HFF-Myc (cell line): ENCODE measurements around the gene CCDC174.

ENCODE experiments used
- DNase-seq: peaks from one replicate; pipeline ENCODE4 v3.0.0-alpha.2; 2011; ENCODE audit warnings: low read depth; ENCODE audit errors: extremely low read depth
- H3K4me3 ChIP-seq: replicated peaks from 2 replicates; pipeline ENCODE4 v1.5.1; 2011; ENCODE audit warnings: low read depth, mild to moderate bottlenecking, control low read depth, low read length
- CTCF ChIP-seq: IDR thresholded peaks from 2 replicates; pipeline ENCODE4 v1.5.1; 2012; ENCODE audit warnings: mild to moderate bottlenecking, low read depth, low read length, control low read depth; ENCODE audit errors: missing control alignments

The CCDC174 gene

DNA sequence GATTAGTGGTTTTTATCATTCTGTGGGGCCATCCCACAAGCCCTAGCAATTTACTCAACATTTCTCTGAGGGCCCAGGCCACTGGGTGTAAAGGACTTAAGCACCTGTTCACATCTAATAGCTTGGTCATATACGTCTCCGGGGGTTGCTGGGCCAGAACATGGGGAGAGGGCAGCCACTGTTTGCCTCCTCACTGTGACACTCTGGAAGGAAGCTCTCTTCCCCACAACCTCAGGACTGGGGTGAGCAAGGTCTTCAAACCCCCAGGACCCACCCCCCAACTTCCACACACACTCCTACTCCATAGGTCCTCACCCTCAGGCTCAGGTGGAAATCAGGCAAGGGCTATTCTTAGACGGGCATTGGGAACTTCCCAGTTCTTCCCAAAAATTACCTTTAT is 52.2 kb downstream of the CCDC174 start:
- no peak for TF ChIP-seq CTCF
- DNase-seq: no peak
- H3K4me3 ChIP-seq: no peak overlapping the region

- no peak for DNase-seq
- H3K4me3 ChIP-seq: no peak overlapping the region
- no peak for TF ChIP-seq CTCF
Measured at GRCh38 chr3:14706096-14706495, 54.5 kb downstream of the CCDC174 start.

- no peak for DNase-seq
Measured at GRCh38 chr3:14716591-14716990, 65.0 kb downstream of the CCDC174 start.

DNA sequence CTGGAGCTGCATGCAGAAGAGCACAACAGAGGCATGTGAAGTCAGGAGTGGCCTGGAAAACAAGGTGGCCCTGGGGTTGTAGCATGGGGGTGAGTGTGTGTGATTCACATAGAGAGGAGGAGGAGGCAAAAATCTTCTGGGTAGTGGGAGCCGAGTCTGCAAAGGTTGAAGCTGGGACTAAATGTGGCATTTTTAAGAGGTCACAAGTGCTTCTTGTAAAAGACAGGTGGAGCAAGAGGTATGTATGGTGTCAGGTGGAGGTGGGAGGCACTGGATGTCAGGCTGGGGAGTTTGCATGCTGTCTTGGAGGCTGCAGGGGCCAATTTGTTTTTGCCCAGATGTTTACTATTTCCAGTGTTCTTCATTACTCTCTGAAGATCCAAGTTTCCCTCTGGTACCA is 65.7 kb downstream of the CCDC174 start:
- DNase-seq: no peak
- H3K4me3 ChIP-seq: no peak overlapping the region

More at GRCh38 chr3:14716591-14716990, 65.0 kb downstream of the CCDC174 start:
- no peak for TF ChIP-seq CTCF
- H3K4me3 ChIP-seq: no peak overlapping the region

GRCh38 chr3:14718539-14718938 is 67.0 kb downstream of the CCDC174 start:
- TF ChIP-seq CTCF: no peak
- no peak for DNase-seq
- no peak overlapping the region for H3K4me3 ChIP-seq

More for the DNA sequence above, 65.7 kb downstream of the CCDC174 start:
- no peak for TF ChIP-seq CTCF

- TF ChIP-seq CTCF: no peak
- no peak overlapping the region for H3K4me3 ChIP-seq
- no peak for DNase-seq
Measured at GRCh38 chr3:14719006-14719405, 67.4 kb downstream of the CCDC174 start.

DNA sequence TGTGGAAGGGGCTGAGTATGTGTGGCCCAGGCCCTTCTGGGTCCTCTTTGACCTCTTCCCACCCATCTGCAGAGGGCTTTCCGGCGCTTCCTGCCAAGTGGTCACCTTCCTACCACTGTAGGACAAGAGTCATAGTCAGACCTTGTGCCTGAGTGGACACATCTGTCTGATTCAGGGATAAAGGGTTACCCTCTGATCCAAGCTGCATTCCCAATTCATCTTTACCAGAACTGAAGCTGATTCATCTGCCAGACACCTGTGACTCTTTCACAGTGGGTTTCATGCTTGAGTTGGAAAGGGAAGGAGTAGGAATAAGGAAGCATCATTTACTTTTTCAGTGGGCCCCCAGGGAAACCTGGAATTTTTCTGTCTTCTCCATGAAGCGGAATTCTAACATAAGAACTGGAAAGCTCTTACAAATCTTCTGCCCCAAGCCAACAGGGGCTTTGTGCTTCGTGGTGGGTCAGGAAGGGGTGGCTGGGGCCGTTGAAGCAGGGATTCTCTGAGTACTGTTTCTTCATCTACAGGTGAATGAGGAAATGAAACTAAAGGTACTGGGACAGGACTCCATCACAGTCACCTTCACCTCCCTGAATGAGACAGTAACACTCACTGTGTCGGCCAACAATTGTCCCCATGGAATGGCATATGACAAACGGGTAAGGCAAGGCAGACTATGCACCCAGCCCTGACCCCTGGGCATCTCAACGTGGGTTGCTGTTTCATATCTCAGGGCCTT is 69.7 kb downstream of the CCDC174 start:
- DNase-seq: no peak
- TF ChIP-seq CTCF: no peak
- no peak overlapping the region for H3K4me3 ChIP-seq
